ENCODE results near the gene CTU2.
A peak's percentile ranks its signal among the peaks of the same experiment; 100 is the strongest.

Gene CTU2

DNA sequence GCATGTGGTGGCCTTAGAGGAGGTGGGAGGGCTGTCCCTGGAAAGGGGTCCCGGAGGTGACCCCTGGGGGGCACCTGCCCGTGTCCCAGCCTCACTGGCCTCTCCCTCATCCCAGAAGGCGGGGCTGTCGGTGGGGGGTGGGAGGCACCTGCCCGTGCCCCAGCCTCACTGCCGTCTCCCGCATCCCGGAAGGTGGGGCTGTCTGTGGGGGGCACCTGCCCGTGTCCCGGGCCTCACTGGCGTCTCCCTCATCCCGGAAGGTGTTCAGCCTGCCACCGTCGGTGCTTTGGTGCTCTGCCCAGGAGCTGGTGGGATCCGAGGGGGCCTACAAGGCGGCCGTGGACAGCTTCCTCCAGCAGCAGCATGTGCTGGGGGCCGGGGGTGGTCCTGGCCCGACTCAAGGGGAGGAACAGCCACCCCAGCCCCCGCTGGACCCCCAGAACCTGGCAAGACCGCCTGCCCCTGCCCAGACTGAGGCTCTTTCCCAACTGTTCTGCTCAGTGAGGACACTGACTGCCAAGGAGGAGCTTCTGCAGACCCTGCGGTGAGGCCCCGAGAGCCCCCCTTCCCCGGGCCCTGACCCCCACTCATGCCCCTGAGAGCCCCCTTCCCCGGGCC, 6.2 kb downstream of the CTU2 start:
- no peak overlapping the region for H3K27ac Mint-ChIP-seq
- peaks cover 18% of the 10 kb centered on the region for H3K4me1 Mint-ChIP-seq
- no peak for DNase-seq
- H3K27me3 Mint-ChIP-seq (ENCODE audit: low read depth, poor library complexity), result no peaks in the 10 kb centered on the region
- no peaks in the 10 kb centered on the region for H3K9me3 Mint-ChIP-seq
- H3K36me3 Mint-ChIP-seq (ENCODE audit: low read depth), result peaks cover 5% of the 10 kb centered on the region
- no peak overlapping the region for H3K4me3 Mint-ChIP-seq
- TF ChIP-seq, protein P1, sequence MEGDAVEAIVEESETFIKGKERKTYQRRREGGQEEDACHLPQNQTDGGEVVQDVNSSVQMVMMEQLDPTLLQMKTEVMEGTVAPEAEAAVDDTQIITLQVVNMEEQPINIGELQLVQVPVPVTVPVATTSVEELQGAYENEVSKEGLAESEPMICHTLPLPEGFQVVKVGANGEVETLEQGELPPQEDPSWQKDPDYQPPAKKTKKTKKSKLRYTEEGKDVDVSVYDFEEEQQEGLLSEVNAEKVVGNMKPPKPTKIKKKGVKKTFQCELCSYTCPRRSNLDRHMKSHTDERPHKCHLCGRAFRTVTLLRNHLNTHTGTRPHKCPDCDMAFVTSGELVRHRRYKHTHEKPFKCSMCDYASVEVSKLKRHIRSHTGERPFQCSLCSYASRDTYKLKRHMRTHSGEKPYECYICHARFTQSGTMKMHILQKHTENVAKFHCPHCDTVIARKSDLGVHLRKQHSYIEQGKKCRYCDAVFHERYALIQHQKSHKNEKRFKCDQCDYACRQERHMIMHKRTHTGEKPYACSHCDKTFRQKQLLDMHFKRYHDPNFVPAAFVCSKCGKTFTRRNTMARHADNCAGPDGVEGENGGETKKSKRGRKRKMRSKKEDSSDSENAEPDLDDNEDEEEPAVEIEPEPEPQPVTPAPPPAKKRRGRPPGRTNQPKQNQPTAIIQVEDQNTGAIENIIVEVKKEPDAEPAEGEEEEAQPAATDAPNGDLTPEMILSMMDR (IDR thresholded peaks at IDR 0.05), result no peak

GRCh38 chr16:88713054-88713453, 6.8 kb downstream of the CTU2 start:
- DNase-seq, result no peak
- TF ChIP-seq, protein P1 (IDR thresholded peaks at IDR 0.05), result no peak
- Mint-ChIP-seq H3K27ac (no peak overlapping the region), H3K9me3 (no peaks in the 10 kb centered on the region), H3K27me3 (ENCODE audit: low read depth, poor library complexity) (no peaks in the 10 kb centered on the region), H3K4me3 (no peak overlapping the region), H3K4me1 (peaks cover 15% of the 10 kb centered on the region), H3K36me3 (ENCODE audit: low read depth) (peaks cover 5% of the 10 kb centered on the region)

- TF ChIP-seq, protein P1 (IDR thresholded peaks at IDR 0.05), result no peak
- peak overlapping the region; percentile 54 for H3K27ac Mint-ChIP-seq
- H3K4me3 Mint-ChIP-seq, result no peak overlapping the region
- peaks cover 5% of the 10 kb centered on the region for H3K36me3 Mint-ChIP-seq (ENCODE audit: low read depth)
- no peaks in the 10 kb centered on the region for H3K27me3 Mint-ChIP-seq (ENCODE audit: low read depth, poor library complexity)
- no peak for DNase-seq
- peaks cover 15% of the 10 kb centered on the region for H3K4me1 Mint-ChIP-seq
- no peaks in the 10 kb centered on the region for H3K9me3 Mint-ChIP-seq
Observed at GRCh38 chr16:88713568-88714419, 7.5 kb downstream of the CTU2 start.

GRCh38 chr16:88714420-88715302, 8.4 kb downstream of the CTU2 start:
- H3K4me1 Mint-ChIP-seq, result peaks cover 15% of the 10 kb centered on the region
- no peak overlapping the region for H3K4me3 Mint-ChIP-seq
- TF ChIP-seq, protein P1 (IDR thresholded peaks at IDR 0.05), result no peak
- no peaks in the 10 kb centered on the region for H3K9me3 Mint-ChIP-seq
- H3K27me3 Mint-ChIP-seq (ENCODE audit: low read depth, poor library complexity), result no peaks in the 10 kb centered on the region
- H3K27ac Mint-ChIP-seq, result no peak overlapping the region
- no peak for DNase-seq
- H3K36me3 Mint-ChIP-seq (ENCODE audit: low read depth), result peaks cover 5% of the 10 kb centered on the region

GRCh38 chr16:88715312-88716190, 9.2 kb downstream of the CTU2 start:
- no peak for DNase-seq
- Mint-ChIP-seq H3K4me1 (peaks cover 13% of the 10 kb centered on the region), H3K36me3 (ENCODE audit: low read depth) (peaks cover 5% of the 10 kb centered on the region), H3K27me3 (ENCODE audit: low read depth, poor library complexity) (no peaks in the 10 kb centered on the region), H3K27ac (no peak overlapping the region), H3K4me3 (no peak overlapping the region), H3K9me3 (no peaks in the 10 kb centered on the region)
- TF ChIP-seq, protein P1 (IDR thresholded peaks at IDR 0.05), result no peak
